H9 (cell line): ENCODE data around the gene CYBA. TPM values are rescaled to one million over a fixed set of nuclear protein-coding genes. Genes with fewer than 3 reads are reported as not detected.

Source experiments
- DNase-seq: peaks from one replicate; pipeline ENCODE4 v3.0.0-alpha.2; 2017
- H2AFZ ChIP-seq: one replicate; pipeline ENCODE4 v1.6.1; 2013; ENCODE audit warnings: mild to moderate bottlenecking, low read length, control low read depth, moderate library complexity
- H2AK5ac ChIP-seq: 2 replicates; pipeline ENCODE4 v1.6.1; 2013; ENCODE audit warnings: low read length, control low read depth, mixed read lengths; ENCODE audit not compliant: insufficient read length
- H2BK120ac ChIP-seq: one replicate; pipeline ENCODE4 v1.6.1; 2013; ENCODE audit warnings: low read depth, mild to moderate bottlenecking, low read length, control low read depth, inconsistent platforms; ENCODE audit not compliant: poor library complexity, severe bottlenecking
- H2BK12ac ChIP-seq: 2 replicates; pipeline ENCODE4 v1.6.1; 2013; ENCODE audit warnings: low read length, control low read depth, mixed read lengths, low read depth; ENCODE audit not compliant: insufficient read length
- H2BK15ac ChIP-seq: 2 replicates; pipeline ENCODE4 v1.6.1; 2013; ENCODE audit warnings: low read depth, low read length, control low read depth
- H2BK20ac ChIP-seq: one replicate; pipeline ENCODE4 v1.6.1; 2013; ENCODE audit warnings: low read depth, mild to moderate bottlenecking, low read length, control low read depth, inconsistent platforms; ENCODE audit not compliant: poor library complexity, severe bottlenecking
- H2BK5ac ChIP-seq: 2 replicates; pipeline ENCODE4 v1.6.1; 2013; ENCODE audit warnings: low read length, control low read depth, mixed read lengths; ENCODE audit not compliant: insufficient read length
- H3K14ac ChIP-seq: 2 replicates; pipeline ENCODE4 v1.6.1; 2013; ENCODE audit warnings: low read length, control low read depth; ENCODE audit not compliant: insufficient read depth
- H3K18ac ChIP-seq: 2 replicates; pipeline ENCODE4 v1.6.1; 2013; ENCODE audit warnings: low read depth, mild to moderate bottlenecking, mixed read lengths, low read length, control low read depth; ENCODE audit not compliant: insufficient read length
- H3K23ac ChIP-seq: 2 replicates; pipeline ENCODE4 v1.6.1; 2013; ENCODE audit warnings: low read length, control low read depth, mixed read lengths, low read depth; ENCODE audit not compliant: insufficient read length
- H3K23me2 ChIP-seq: 2 replicates; pipeline ENCODE4 v1.6.1; 2013; ENCODE audit warnings: low read depth, mild to moderate bottlenecking, mixed read lengths, low read length, control low read depth; ENCODE audit not compliant: insufficient read length, poor library complexity, severe bottlenecking
- H3K27ac ChIP-seq: 2 replicates; pipeline ENCODE4 v1.5.1; 2013; ENCODE audit warnings: low read length, control low read depth, mixed read lengths, low read depth; ENCODE audit not compliant: insufficient read length
- H3K27me3 ChIP-seq: 2 replicates; pipeline ENCODE4 v1.6.1; 2013; ENCODE audit warnings: low read length, control low read depth, inconsistent platforms; ENCODE audit not compliant: insufficient read depth
- H3K4ac ChIP-seq: 2 replicates; pipeline ENCODE4 v1.6.1; 2013; ENCODE audit warnings: low read depth, mild to moderate bottlenecking, control low read depth, inconsistent platforms, low read length, moderate library complexity
- H3K4me1 ChIP-seq: 2 replicates; pipeline ENCODE4 v1.6.1; 2013; ENCODE audit warnings: low read length, control low read depth, inconsistent platforms; ENCODE audit not compliant: insufficient read depth
- H3K4me2 ChIP-seq: 2 replicates; pipeline ENCODE4 v1.6.1; 2013; ENCODE audit warnings: low read length, control low read depth, mixed read lengths; ENCODE audit not compliant: insufficient read length, insufficient read depth
- H3K56ac ChIP-seq: 2 replicates; pipeline ENCODE4 v1.6.1; 2013; ENCODE audit warnings: low read depth, mild to moderate bottlenecking, mixed read lengths, low read length, control low read depth; ENCODE audit not compliant: insufficient read length
- H3K79me1 ChIP-seq: 2 replicates; pipeline ENCODE4 v1.6.1; 2013; ENCODE audit warnings: low read depth, mild to moderate bottlenecking, moderate library complexity, low read length, control low read depth, inconsistent platforms; ENCODE audit not compliant: insufficient read depth, poor library complexity, severe bottlenecking
- H3K79me2 ChIP-seq: 2 replicates; pipeline ENCODE4 v1.6.1; 2013; ENCODE audit warnings: low read length, control low read depth, inconsistent platforms; ENCODE audit not compliant: insufficient read depth
- H3K9ac ChIP-seq: 2 replicates; pipeline ENCODE4 v1.6.1; 2013; ENCODE audit warnings: low read length, control low read depth, mixed read lengths; ENCODE audit not compliant: insufficient read length; ENCODE audit errors: extremely low read depth
- H3K9me3 ChIP-seq: one replicate; pipeline ENCODE4 v1.6.1; 2013; ENCODE audit warnings: low read depth, low read length, inconsistent platforms; ENCODE audit not compliant: control insufficient read depth
- H3T11ph ChIP-seq: one replicate; pipeline ENCODE4 v1.6.1; 2013; ENCODE audit warnings: mild to moderate bottlenecking, low read length, control low read depth, inconsistent platforms
- H4K20me1 ChIP-seq: one replicate; pipeline ENCODE4 v1.6.1; 2013; ENCODE audit not compliant: control insufficient read depth, insufficient read length, insufficient read depth
- H4K5ac ChIP-seq: 2 replicates; pipeline ENCODE4 v1.6.1; 2013; ENCODE audit warnings: low read depth, mild to moderate bottlenecking, mixed read lengths, low read length, control low read depth; ENCODE audit not compliant: insufficient read length
- H4K8ac ChIP-seq: replicated peaks from 2 replicates; pipeline ENCODE4 v1.6.1; 2013; ENCODE audit warnings: low read length, control low read depth, mixed read lengths, low read depth; ENCODE audit not compliant: insufficient read length
- H4K91ac ChIP-seq: 2 replicates; pipeline ENCODE4 v1.6.1; 2013; ENCODE audit warnings: low read depth, mild to moderate bottlenecking, moderate library complexity, mixed read lengths, low read length, control low read depth; ENCODE audit not compliant: insufficient read length
- H3K27ac Mint-ChIP-seq, 3 experiments: 2 replicates in 2 of 3; 3 replicates in 1 of 3; pipeline ENCODE4 v1.8.0; 2020 to 2021; ENCODE audit warnings: mixed read lengths in 3 of 3, mild to moderate bottlenecking in 1 of 3, moderate library complexity in 1 of 3
- H3K27me3 Mint-ChIP-seq: 2 replicates; pipeline ENCODE4 v1.8.0; 2021; ENCODE audit warnings: low read depth, mild to moderate bottlenecking, moderate library complexity, mixed read lengths
- H3K36me3 Mint-ChIP-seq, 3 experiments: 2 replicates in 2 of 3; 3 replicates in 1 of 3; pipeline ENCODE4 v1.8.0; 2020 to 2021; ENCODE audit warnings: low read depth in 3 of 3, mixed read lengths in 3 of 3; ENCODE audit not compliant: insufficient read depth in 1 of 3
- H3K4me1 Mint-ChIP-seq, 2 experiments: 2 replicates each; pipeline ENCODE4 v1.8.0; 2020; ENCODE audit warnings: mixed read lengths in 2 of 2
- H3K4me3 Mint-ChIP-seq, 2 experiments: 2 replicates in 1 of 2; 3 replicates in 1 of 2; pipeline ENCODE4 v1.8.0; 2020 to 2021; ENCODE audit warnings: mild to moderate bottlenecking in 2 of 2, mixed read lengths in 2 of 2, moderate library complexity in 1 of 2
- H3K9me3 Mint-ChIP-seq, 2 experiments: 2 replicates in 1 of 2; 3 replicates in 1 of 2; pipeline ENCODE4 v1.8.0; 2020; ENCODE audit warnings: mild to moderate bottlenecking in 2 of 2, mixed read lengths in 2 of 2, moderate library complexity in 1 of 2
- WGBS: extraction: QIAGEN DNeasy Blood & Tissue Kit; methylation state at CpG from one replicate; pipeline ENCODE4 v1.1.7; 2013; ENCODE audit warnings: missing lambda C conversion rate, low lambda C conversion rate, mixed read lengths; ENCODE audit not compliant: insufficient read length; ENCODE audit errors: extremely low coverage; 5-methylcytosine and 5-hydroxymethylcytosine counted together
- total RNA-seq: library from RNA; stranded (reverse); gene quantifications from 2 replicates; pipeline ENCODE4 v1.2.1, GENCODE V29; 2021
- TF ChIP-seq, protein P1 (sequence below): fragments of 200-600 bp; sonication (generic); conservative IDR thresholded peaks from 3 replicates; pipeline ENCODE4 v1.8.0; 2021; ENCODE audit warnings: antibody characterized with exemption, mild to moderate bottlenecking

The CYBA gene
- total RNA-seq, 1 experiment from 2014 or later: 153 TPM

DNA sequence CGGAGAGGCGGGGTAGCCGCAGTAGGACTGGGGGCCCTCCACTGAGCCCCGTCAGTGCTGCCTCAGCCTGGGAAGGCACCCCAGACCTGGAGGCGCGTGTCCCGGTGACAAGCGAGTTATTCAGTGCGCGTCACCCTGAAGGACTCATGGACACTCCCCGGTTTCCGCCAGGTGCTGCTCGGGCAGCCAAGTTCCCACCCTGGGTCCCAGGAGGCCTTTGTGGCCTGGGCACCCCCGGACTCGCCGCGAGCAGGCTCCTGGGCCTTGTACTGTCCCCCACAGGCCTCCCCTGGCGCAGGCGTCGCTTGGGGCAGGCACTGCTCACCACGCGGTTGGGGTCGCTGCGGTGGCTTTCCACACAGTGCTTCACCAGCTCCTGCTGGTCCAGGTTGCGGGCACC, 47.8 kb upstream of the CYBA start:
- Histone ChIP-seq H2BK15ac (no peak overlapping the region), H3K9ac (no peak overlapping the region), H3K9me3 (no peaks in the 10 kb centered on the region), H3K27me3 (no peaks in the 10 kb centered on the region), H2BK12ac (no peak overlapping the region), H3K27ac (no peak overlapping the region), H2AK5ac (no peak overlapping the region), H3K18ac (no peak overlapping the region), H4K5ac (no peak overlapping the region), H4K91ac (no peak overlapping the region), H2BK20ac (no peak overlapping the region), H2BK120ac (no peak overlapping the region), H3K14ac (no peak overlapping the region), H4K20me1 (no peaks in the 10 kb centered on the region), H3K56ac (no peak overlapping the region), H3K79me2 (no peaks in the 10 kb centered on the region), H3K23me2 (peaks cover 3% of the 10 kb centered on the region), H4K8ac (no peak overlapping the region), H3K4ac (no peak overlapping the region), H3K4me2 (no peak overlapping the region), H2BK5ac (no peak overlapping the region), H3K79me1 (peaks cover 4% of the 10 kb centered on the region), H3T11ph (no peak overlapping the region), H3K23ac (no peak overlapping the region), H3K4me1 (no peaks in the 10 kb centered on the region), H2AFZ (no peak overlapping the region)
- DNase-seq: no peak
- Mint-ChIP-seq H3K9me3 (no peaks in the 10 kb centered on the region), H3K36me3 (peaks cover 2 to 15% (median 14%) of the 10 kb centered on the region in 3 experiments; a peak in 5 of 7 replicates), H3K27ac (no peak overlapping the region), H3K4me3 (no peak overlapping the region), H3K27me3 (no peaks in the 10 kb centered on the region), H3K4me1 (no peaks in the 10 kb centered on the region)
- WGBS: no CpG with 5 or more reads among the region's 25 CpGs
- TF ChIP-seq, protein P1, sequence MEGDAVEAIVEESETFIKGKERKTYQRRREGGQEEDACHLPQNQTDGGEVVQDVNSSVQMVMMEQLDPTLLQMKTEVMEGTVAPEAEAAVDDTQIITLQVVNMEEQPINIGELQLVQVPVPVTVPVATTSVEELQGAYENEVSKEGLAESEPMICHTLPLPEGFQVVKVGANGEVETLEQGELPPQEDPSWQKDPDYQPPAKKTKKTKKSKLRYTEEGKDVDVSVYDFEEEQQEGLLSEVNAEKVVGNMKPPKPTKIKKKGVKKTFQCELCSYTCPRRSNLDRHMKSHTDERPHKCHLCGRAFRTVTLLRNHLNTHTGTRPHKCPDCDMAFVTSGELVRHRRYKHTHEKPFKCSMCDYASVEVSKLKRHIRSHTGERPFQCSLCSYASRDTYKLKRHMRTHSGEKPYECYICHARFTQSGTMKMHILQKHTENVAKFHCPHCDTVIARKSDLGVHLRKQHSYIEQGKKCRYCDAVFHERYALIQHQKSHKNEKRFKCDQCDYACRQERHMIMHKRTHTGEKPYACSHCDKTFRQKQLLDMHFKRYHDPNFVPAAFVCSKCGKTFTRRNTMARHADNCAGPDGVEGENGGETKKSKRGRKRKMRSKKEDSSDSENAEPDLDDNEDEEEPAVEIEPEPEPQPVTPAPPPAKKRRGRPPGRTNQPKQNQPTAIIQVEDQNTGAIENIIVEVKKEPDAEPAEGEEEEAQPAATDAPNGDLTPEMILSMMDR: no peak
